H9 (cell line): ENCODE data around the gene NXPH1. TPM values are rescaled to one million over a fixed set of nuclear protein-coding genes. Genes with fewer than 3 reads are reported as not detected.

Experiments
- DNase-seq: peaks from one replicate; pipeline ENCODE4 v3.0.0-alpha.2; 2017
- H2AFZ ChIP-seq: one replicate; pipeline ENCODE4 v1.6.1; 2013; ENCODE audit warnings: mild to moderate bottlenecking, low read length, control low read depth, moderate library complexity
- H2AK5ac ChIP-seq: 2 replicates; pipeline ENCODE4 v1.6.1; 2013; ENCODE audit warnings: low read length, control low read depth, mixed read lengths; ENCODE audit not compliant: insufficient read length
- H2BK120ac ChIP-seq: one replicate; pipeline ENCODE4 v1.6.1; 2013; ENCODE audit warnings: low read depth, mild to moderate bottlenecking, low read length, control low read depth, inconsistent platforms; ENCODE audit not compliant: poor library complexity, severe bottlenecking
- H2BK12ac ChIP-seq: 2 replicates; pipeline ENCODE4 v1.6.1; 2013; ENCODE audit warnings: low read length, control low read depth, mixed read lengths, low read depth; ENCODE audit not compliant: insufficient read length
- H2BK15ac ChIP-seq: 2 replicates; pipeline ENCODE4 v1.6.1; 2013; ENCODE audit warnings: low read depth, low read length, control low read depth
- H2BK20ac ChIP-seq: one replicate; pipeline ENCODE4 v1.6.1; 2013; ENCODE audit warnings: low read depth, mild to moderate bottlenecking, low read length, control low read depth, inconsistent platforms; ENCODE audit not compliant: poor library complexity, severe bottlenecking
- H2BK5ac ChIP-seq: 2 replicates; pipeline ENCODE4 v1.6.1; 2013; ENCODE audit warnings: low read length, control low read depth, mixed read lengths; ENCODE audit not compliant: insufficient read length
- H3K14ac ChIP-seq: 2 replicates; pipeline ENCODE4 v1.6.1; 2013; ENCODE audit warnings: low read length, control low read depth; ENCODE audit not compliant: insufficient read depth
- H3K18ac ChIP-seq: 2 replicates; pipeline ENCODE4 v1.6.1; 2013; ENCODE audit warnings: low read depth, mild to moderate bottlenecking, mixed read lengths, low read length, control low read depth; ENCODE audit not compliant: insufficient read length
- H3K23ac ChIP-seq: 2 replicates; pipeline ENCODE4 v1.6.1; 2013; ENCODE audit warnings: low read length, control low read depth, mixed read lengths, low read depth; ENCODE audit not compliant: insufficient read length
- H3K23me2 ChIP-seq: 2 replicates; pipeline ENCODE4 v1.6.1; 2013; ENCODE audit warnings: low read depth, mild to moderate bottlenecking, mixed read lengths, low read length, control low read depth; ENCODE audit not compliant: insufficient read length, poor library complexity, severe bottlenecking
- H3K27ac ChIP-seq: 2 replicates; pipeline ENCODE4 v1.5.1; 2013; ENCODE audit warnings: low read length, control low read depth, mixed read lengths, low read depth; ENCODE audit not compliant: insufficient read length
- H3K27me3 ChIP-seq: 2 replicates; pipeline ENCODE4 v1.6.1; 2013; ENCODE audit warnings: low read length, control low read depth, inconsistent platforms; ENCODE audit not compliant: insufficient read depth
- H3K4ac ChIP-seq: 2 replicates; pipeline ENCODE4 v1.6.1; 2013; ENCODE audit warnings: low read depth, mild to moderate bottlenecking, control low read depth, inconsistent platforms, low read length, moderate library complexity
- H3K4me1 ChIP-seq: 2 replicates; pipeline ENCODE4 v1.6.1; 2013; ENCODE audit warnings: low read length, control low read depth, inconsistent platforms; ENCODE audit not compliant: insufficient read depth
- H3K4me2 ChIP-seq: 2 replicates; pipeline ENCODE4 v1.6.1; 2013; ENCODE audit warnings: low read length, control low read depth, mixed read lengths; ENCODE audit not compliant: insufficient read length, insufficient read depth
- H3K56ac ChIP-seq: 2 replicates; pipeline ENCODE4 v1.6.1; 2013; ENCODE audit warnings: low read depth, mild to moderate bottlenecking, mixed read lengths, low read length, control low read depth; ENCODE audit not compliant: insufficient read length
- H3K79me1 ChIP-seq: 2 replicates; pipeline ENCODE4 v1.6.1; 2013; ENCODE audit warnings: low read depth, mild to moderate bottlenecking, moderate library complexity, low read length, control low read depth, inconsistent platforms; ENCODE audit not compliant: insufficient read depth, poor library complexity, severe bottlenecking
- H3K79me2 ChIP-seq: 2 replicates; pipeline ENCODE4 v1.6.1; 2013; ENCODE audit warnings: low read length, control low read depth, inconsistent platforms; ENCODE audit not compliant: insufficient read depth
- H3K9ac ChIP-seq: 2 replicates; pipeline ENCODE4 v1.6.1; 2013; ENCODE audit warnings: low read length, control low read depth, mixed read lengths; ENCODE audit not compliant: insufficient read length; ENCODE audit errors: extremely low read depth
- H3K9me3 ChIP-seq: one replicate; pipeline ENCODE4 v1.6.1; 2013; ENCODE audit warnings: low read depth, low read length, inconsistent platforms; ENCODE audit not compliant: control insufficient read depth
- H3T11ph ChIP-seq: one replicate; pipeline ENCODE4 v1.6.1; 2013; ENCODE audit warnings: mild to moderate bottlenecking, low read length, control low read depth, inconsistent platforms
- H4K20me1 ChIP-seq: one replicate; pipeline ENCODE4 v1.6.1; 2013; ENCODE audit not compliant: control insufficient read depth, insufficient read length, insufficient read depth
- H4K5ac ChIP-seq: 2 replicates; pipeline ENCODE4 v1.6.1; 2013; ENCODE audit warnings: low read depth, mild to moderate bottlenecking, mixed read lengths, low read length, control low read depth; ENCODE audit not compliant: insufficient read length
- H4K8ac ChIP-seq: replicated peaks from 2 replicates; pipeline ENCODE4 v1.6.1; 2013; ENCODE audit warnings: low read length, control low read depth, mixed read lengths, low read depth; ENCODE audit not compliant: insufficient read length
- H4K91ac ChIP-seq: 2 replicates; pipeline ENCODE4 v1.6.1; 2013; ENCODE audit warnings: low read depth, mild to moderate bottlenecking, moderate library complexity, mixed read lengths, low read length, control low read depth; ENCODE audit not compliant: insufficient read length
- H3K27ac Mint-ChIP-seq, 3 experiments: 2 replicates in 2 of 3; 3 replicates in 1 of 3; pipeline ENCODE4 v1.8.0; 2020 to 2021; ENCODE audit warnings: mixed read lengths in 3 of 3, mild to moderate bottlenecking in 1 of 3, moderate library complexity in 1 of 3
- H3K27me3 Mint-ChIP-seq: 2 replicates; pipeline ENCODE4 v1.8.0; 2021; ENCODE audit warnings: low read depth, mild to moderate bottlenecking, moderate library complexity, mixed read lengths
- H3K36me3 Mint-ChIP-seq, 3 experiments: 2 replicates in 2 of 3; 3 replicates in 1 of 3; pipeline ENCODE4 v1.8.0; 2020 to 2021; ENCODE audit warnings: low read depth in 3 of 3, mixed read lengths in 3 of 3; ENCODE audit not compliant: insufficient read depth in 1 of 3
- H3K4me1 Mint-ChIP-seq, 2 experiments: 2 replicates each; pipeline ENCODE4 v1.8.0; 2020; ENCODE audit warnings: mixed read lengths in 2 of 2
- H3K4me3 Mint-ChIP-seq, 2 experiments: 2 replicates in 1 of 2; 3 replicates in 1 of 2; pipeline ENCODE4 v1.8.0; 2020 to 2021; ENCODE audit warnings: mild to moderate bottlenecking in 2 of 2, mixed read lengths in 2 of 2, moderate library complexity in 1 of 2
- H3K9me3 Mint-ChIP-seq, 2 experiments: 2 replicates in 1 of 2; 3 replicates in 1 of 2; pipeline ENCODE4 v1.8.0; 2020; ENCODE audit warnings: mild to moderate bottlenecking in 2 of 2, mixed read lengths in 2 of 2, moderate library complexity in 1 of 2
- WGBS: extraction: QIAGEN DNeasy Blood & Tissue Kit; methylation state at CpG from one replicate; pipeline ENCODE4 v1.1.7; 2013; ENCODE audit warnings: missing lambda C conversion rate, low lambda C conversion rate, mixed read lengths; ENCODE audit not compliant: insufficient read length; ENCODE audit errors: extremely low coverage; 5-methylcytosine and 5-hydroxymethylcytosine counted together
- total RNA-seq: library from RNA; stranded (reverse); gene quantifications from 2 replicates; pipeline ENCODE4 v1.2.1, GENCODE V29; 2021
- TF ChIP-seq, protein P1 (sequence below): fragments of 200-600 bp; sonication (generic); conservative IDR thresholded peaks from 3 replicates; pipeline ENCODE4 v1.8.0; 2021; ENCODE audit warnings: antibody characterized with exemption, mild to moderate bottlenecking

NXPH1 gene
- total RNA-seq, 1 experiment from 2014 or later = 0.15 TPM

DNA sequence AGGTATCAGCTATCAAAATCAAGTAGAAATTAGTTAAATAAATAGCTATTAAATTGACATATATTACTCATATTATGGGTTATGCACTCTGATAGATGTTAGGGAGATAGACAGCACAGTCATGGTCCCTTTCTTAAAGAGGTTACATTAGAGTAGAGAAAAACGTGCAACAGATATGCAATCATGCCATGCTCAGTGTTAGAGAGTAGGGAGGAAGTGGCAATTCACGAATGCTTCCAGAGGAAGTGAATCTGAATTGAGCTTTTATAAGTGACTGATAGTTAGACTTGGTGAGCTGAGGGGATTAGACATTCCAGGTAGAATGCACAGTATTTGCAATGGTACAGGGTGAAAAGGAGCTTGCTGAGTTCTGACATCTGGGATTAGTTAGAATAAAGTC is 349.8 kb downstream of the NXPH1 start:
- WGBS = no CpG with 5 or more reads among the region's 2 CpGs
- H3K23me2 ChIP-seq = no peaks in the 10 kb centered on the region
- peak overlapping the region in 1 of 3 experiments; percentile 56; a peak in 1 of 7 replicates for H3K27ac Mint-ChIP-seq
- no peaks in the 10 kb centered on the region for H3K79me2 ChIP-seq
- H3K4me1 ChIP-seq = no peaks in the 10 kb centered on the region; the same call in 1 of the 2 replicates
- H3K4ac ChIP-seq = no peak overlapping the region
- TF ChIP-seq, protein P1, sequence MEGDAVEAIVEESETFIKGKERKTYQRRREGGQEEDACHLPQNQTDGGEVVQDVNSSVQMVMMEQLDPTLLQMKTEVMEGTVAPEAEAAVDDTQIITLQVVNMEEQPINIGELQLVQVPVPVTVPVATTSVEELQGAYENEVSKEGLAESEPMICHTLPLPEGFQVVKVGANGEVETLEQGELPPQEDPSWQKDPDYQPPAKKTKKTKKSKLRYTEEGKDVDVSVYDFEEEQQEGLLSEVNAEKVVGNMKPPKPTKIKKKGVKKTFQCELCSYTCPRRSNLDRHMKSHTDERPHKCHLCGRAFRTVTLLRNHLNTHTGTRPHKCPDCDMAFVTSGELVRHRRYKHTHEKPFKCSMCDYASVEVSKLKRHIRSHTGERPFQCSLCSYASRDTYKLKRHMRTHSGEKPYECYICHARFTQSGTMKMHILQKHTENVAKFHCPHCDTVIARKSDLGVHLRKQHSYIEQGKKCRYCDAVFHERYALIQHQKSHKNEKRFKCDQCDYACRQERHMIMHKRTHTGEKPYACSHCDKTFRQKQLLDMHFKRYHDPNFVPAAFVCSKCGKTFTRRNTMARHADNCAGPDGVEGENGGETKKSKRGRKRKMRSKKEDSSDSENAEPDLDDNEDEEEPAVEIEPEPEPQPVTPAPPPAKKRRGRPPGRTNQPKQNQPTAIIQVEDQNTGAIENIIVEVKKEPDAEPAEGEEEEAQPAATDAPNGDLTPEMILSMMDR = no peak
- no peaks in the 10 kb centered on the region for H3K36me3 Mint-ChIP-seq
- no peak overlapping the region for H2AK5ac ChIP-seq
- H4K91ac ChIP-seq = no peak overlapping the region
- no peak overlapping the region for H2BK12ac ChIP-seq
- H4K5ac ChIP-seq = no peak overlapping the region
- no peak overlapping the region for H2AFZ ChIP-seq
- no peaks in the 10 kb centered on the region for H3K27me3 ChIP-seq
- H3K79me1 ChIP-seq = no peaks in the 10 kb centered on the region
- no peak overlapping the region for H3K18ac ChIP-seq
- no peaks in the 10 kb centered on the region for H3K9me3 ChIP-seq
- no peaks in the 10 kb centered on the region for H3K9me3 Mint-ChIP-seq
- H3K4me2 ChIP-seq = no peak overlapping the region
- no peak overlapping the region for H3K56ac ChIP-seq
- H4K20me1 ChIP-seq = no peaks in the 10 kb centered on the region
- DNase-seq = no peak
- H3K14ac ChIP-seq = no peak overlapping the region
- H3K4me1 Mint-ChIP-seq = peaks cover 5 to 12% of the 10 kb centered on the region in 2 experiments
- no peak overlapping the region for H3K27ac ChIP-seq
- H3K4me3 Mint-ChIP-seq = no peak overlapping the region
- no peak overlapping the region for H3K9ac ChIP-seq
- H2BK20ac ChIP-seq = no peak overlapping the region
- no peak overlapping the region for H2BK120ac ChIP-seq
- H3K23ac ChIP-seq = no peak overlapping the region
- no peak overlapping the region for H3T11ph ChIP-seq
- no peak overlapping the region for H4K8ac ChIP-seq
- H3K27me3 Mint-ChIP-seq = no peaks in the 10 kb centered on the region
- H2BK15ac ChIP-seq = no peak overlapping the region
- no peak overlapping the region for H2BK5ac ChIP-seq
